Stimulated activated CD4-positive, alpha-beta T cell treated with anti-CD3 and anti-CD28 coated beads, TNF-alpha, amount 100 ng/mL, for 4 hours (primary cell): ENCODE results near the gene ZNF804B.
"Not testable (repeated sequence)": the region's sequence is repeated elsewhere in the genome, so short reads cannot be mapped to it uniquely, and the experiment has no call there.

Experiments
- DNase-seq, 3 experiments: peaks; one replicate each; pipeline ENCODE4 v3.0.0-alpha.2; 2020; ENCODE audit warnings: low read depth in 3 of 3

ZNF804B gene

DNA sequence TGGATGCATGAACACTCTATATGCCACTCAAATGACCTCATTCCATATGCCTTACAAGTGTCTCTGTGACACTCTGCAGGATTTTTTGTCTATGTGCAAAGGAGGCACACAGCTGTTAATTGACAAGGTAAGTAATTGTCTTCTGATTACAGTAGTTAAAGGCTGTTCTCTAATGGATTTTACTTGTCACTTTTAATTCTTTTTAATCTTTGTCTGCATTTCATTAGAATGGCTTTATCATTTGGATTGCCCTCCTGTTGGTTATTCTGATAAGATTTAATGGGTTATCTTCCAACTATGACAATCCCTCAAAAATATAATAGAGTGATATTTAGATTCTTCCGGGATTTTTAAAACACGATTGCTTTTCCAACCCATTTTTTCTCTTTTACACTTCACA lies 326.1 kb downstream of the ZNF804B start:
- DNase-seq: no peak

- DNase-seq: no peak
Measured at GRCh38 chr7:89091550-89091949, 332.1 kb downstream of the ZNF804B start.

DNA sequence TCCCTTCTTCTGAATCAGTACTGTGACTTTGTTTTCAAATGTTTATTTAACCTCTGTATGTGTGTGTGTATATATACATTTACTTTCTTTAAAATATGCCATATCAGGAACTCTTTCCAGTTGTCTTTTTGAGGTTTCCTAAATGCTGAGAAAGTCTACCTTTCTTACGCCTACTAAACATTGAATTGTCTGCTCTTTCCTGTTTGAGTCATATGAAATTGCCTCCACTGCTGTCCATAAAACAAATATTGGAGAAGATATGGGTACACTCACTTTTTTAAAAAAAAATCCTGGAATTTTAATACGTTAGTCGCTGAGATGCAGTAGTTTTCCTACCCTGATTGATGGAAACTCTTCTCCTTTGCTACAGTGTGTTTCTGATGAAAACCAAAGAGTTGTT lies 334.8 kb downstream of the ZNF804B start:
- DNase-seq: no peak

GRCh38 chr7:89103564-89103963 lies 344.1 kb downstream of the ZNF804B start:
- no peak for DNase-seq

GRCh38 chr7:89104748-89105685 lies 345.5 kb downstream of the ZNF804B start:
- no peak for DNase-seq

DNA sequence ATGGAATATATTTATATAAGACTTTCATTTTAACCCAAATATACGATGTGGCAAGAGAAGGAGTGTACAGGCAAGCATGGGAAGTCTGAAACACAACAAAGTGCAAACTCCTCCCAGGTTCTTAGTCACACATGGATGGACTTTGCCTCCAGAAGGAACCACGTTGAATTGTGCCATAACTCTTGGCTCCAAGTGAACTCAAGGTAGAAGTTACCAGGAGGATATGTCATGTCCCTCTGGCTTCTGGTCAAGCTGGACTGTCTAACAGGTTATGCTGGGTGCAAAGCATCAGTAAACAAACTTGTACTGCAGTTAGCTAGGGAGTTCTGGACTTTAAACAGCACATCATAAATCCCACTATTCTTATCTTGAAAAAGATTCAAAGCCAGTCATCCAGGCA lies 364.4 kb downstream of the ZNF804B start:
- no peak for DNase-seq

DNA sequence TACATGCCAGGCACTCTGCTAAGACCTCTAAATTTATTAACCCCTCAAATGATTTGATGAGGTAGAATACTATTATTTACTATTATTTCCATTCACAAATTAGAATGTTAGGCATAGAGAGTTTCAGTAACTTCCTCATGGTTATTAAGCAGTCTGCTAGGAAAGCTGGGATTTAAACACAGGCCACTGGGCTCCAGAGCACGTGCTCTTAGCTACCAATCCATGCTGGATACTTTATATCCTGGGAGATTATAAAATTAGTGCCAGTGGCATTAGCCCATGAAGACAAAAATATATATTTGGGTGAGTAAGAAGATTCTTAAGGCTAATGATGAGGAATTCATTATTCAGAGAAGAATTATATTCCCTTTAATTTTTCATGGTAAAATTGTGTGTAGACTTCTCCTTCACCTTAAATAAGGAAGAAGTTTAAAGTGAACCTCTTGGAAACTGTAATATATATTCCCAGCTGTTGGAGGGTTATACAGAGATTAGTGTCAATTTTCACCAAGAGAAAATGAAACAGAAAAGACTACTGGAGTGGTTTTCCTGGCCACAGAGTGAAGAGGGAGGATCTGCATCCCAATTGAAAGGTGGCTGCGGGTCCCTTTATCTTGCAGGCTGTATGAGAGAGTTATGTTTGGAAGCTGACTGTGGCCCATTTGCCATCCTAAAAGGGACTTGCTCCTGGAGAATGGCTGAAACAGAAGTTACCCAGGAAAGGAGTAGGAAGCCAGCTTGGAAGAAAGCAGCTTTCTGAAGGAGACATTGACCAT lies 370.3 kb downstream of the ZNF804B start:
- DNase-seq: no peak

DNA sequence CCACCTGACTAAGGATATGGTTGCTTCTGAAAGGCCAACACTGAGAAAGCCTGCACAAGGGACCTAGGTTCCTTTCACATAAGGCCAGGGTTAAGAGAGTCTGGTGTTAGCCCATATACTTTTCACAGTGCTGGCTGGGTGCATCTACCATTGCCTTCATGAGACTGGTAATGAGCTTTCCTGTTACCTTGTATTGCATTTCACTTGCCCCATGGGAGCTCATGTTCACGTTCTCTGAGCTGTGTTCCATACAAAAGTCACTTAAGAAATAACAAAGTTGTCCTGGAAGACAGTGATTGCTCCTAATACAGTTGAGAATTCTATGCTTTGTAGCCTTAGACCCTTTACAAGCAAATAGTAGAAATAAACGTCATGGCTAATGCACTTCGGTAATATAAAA lies 373.9 kb downstream of the ZNF804B start:
- no peak for DNase-seq

DNA sequence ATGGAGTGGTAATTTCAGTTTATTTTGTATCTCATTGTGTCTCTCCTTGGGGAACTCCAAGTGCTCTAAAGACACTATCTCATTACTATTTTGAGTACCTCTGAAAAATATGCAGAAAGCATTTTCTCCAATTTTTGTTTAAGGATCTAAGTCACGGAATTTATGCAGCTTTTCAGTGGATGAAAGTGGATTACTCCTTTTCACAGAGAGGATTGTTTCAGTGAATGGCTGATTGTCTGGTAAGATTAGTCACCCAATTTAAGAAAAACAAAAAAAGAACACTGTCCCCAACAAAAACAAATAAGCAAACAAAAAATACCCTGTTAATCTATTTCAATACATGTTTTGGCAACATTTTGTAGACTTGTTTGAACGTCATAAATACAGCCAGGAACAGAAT lies 374.3 kb downstream of the ZNF804B start:
- DNase-seq: no peak

DNA sequence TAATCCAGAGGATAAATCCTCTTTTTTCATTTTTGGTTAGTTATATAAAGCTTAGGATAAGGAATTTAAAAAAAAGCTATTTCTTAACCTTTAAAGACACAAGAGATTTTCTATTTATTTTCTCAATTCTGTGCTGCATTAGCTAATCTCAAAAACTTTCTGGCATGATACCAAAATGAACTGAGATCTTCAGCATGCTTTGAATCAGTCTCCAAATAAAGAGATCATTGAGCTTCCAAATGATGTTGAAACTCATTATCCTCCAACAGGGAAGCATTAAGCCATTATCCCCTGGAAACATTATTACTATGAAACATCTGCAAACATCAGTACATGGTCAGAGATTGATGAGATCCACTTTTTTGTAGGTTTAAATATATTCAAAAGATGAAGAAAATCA lies 386.3 kb downstream of the ZNF804B start:
- DNase-seq: no peak

DNA sequence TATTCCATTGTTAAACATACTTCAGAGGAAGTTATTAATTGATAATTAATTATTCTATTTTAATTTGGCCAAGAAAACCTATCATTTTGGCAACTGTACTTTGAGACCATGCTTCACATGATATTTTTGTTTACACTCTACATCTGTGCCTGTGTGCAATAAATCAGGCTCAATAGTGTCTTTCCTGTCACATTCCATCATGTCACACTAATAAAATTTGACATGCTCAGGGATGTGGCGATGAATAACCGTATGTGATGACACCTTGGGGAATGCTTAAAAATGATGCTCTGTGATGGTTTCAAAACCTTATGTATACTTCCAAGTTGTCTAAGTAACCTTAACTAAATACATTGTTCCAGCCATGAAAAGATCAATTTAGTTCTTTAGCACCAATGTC lies 400.6 kb downstream of the ZNF804B start:
- no peak for DNase-seq

DNA sequence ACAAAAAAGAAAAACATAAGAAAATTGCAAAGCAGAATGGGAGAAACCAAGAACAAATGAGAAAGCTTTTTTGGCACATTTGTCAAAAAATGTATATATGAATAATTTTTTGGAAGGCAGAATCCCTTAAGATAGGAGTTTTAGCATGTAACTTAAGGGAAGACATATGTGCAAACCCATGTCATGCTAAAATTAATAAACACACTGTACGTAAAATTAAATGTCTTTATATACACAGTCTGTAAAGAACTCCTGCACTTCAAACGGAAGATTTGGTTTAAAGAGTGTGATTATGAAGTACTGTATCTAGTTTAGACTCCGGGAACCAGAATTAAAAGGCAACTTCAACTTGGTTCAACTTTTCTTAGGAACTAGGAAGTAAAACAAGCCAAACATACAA lies 405.9 kb downstream of the ZNF804B start:
- no peak for DNase-seq

- no peak for DNase-seq
Measured at GRCh38 chr7:89170628-89171027, 411.1 kb downstream of the ZNF804B start.

- DNase-seq: no peak
Measured at GRCh38 chr7:89182116-89182515, 422.6 kb downstream of the ZNF804B start.

DNA sequence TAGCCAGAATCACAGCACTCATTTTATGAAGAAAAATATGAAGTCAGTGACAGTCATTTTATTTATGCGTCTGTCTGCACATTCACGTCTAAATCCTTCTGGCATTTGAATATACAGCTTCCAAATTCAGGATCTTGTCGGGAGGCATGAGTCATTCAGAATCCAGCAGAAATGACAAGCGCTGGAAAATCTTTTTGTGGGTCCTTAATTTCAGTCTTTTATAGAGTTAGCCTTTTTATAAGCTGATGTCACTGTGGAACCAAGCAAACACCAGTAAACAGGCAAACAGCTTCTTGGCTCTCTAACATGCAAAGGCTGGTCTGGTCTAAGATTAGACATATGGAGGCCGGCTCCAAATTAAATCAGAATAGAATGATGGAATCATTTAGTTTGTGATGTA lies 424.2 kb downstream of the ZNF804B start:
- DNase-seq: no peak

GRCh38 chr7:89200758-89201157 lies 441.3 kb downstream of the ZNF804B start:
- DNase-seq: no peak

DNA sequence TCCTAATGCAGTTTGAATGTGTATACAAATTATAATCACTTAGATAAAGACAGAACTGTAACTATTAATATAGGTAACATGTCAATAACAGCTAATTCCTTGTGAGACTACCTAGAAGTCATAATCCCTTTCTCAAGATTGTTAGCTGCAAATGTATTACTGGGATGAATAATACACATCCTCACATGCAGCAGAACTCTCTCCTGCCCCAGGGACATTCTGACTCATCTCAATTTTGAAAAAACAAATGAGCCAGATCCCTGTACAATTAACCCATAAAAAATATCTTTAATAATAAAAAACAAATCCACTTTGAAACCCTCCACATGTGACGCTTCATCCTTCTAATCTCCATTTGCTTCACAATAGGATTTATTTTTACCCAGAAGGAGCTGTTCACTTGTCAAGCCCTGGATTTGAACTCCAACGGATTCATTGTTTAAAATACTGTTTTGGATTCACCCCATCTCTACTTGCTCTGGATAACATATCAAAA lies 464.4 kb downstream of the ZNF804B start:
- no peak for DNase-seq

GRCh38 chr7:89228688-89229171 lies 469.2 kb downstream of the ZNF804B start:
- not testable (repeated sequence) for DNase-seq

DNA sequence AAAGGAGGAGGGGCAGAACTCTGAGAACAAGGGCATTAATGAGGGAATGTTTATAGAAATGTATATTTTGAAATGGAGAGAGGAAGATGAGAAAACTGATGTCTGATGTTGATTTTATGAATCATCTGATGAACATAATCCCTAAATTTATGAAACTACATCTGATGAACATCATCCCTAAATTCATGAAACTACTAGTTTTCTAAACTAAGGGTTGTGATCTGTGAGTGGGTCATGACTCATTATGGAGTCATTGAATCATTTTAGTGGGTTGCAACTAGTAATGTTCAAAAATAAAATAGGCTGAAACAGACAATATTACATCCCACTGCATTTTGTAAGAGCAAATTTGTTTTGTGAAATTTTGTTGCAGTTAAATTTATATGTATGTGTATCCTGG lies 478.7 kb downstream of the ZNF804B start:
- DNase-seq: no peak

- DNase-seq: no peak
Measured at GRCh38 chr7:89246196-89246595, 486.7 kb downstream of the ZNF804B start.

DNA sequence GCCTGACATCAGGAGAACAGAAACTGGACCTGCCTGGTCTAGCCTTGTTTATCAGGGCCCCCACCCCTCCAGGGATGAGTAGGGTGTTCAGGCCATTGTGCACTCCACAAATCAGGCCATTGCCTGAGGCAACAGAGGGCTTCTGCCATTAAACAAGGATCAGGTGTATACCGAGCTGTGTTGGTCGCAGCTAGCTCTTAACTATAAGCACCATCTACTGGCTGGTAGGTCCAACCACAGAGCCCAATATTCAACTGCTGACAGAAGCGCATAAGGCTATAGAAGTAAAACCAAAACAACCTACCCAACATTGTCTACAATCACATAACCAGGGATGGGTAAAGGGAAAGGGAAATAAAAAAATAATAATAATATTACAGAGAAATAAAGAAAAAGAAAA lies 487.7 kb downstream of the ZNF804B start:
- no peak for DNase-seq

- no peak for DNase-seq
Measured at GRCh38 chr7:89259085-89259484, 499.6 kb downstream of the ZNF804B start.

GRCh38 chr7:89264126-89264525 lies 504.6 kb downstream of the ZNF804B start:
- no peak for DNase-seq
